GM21390 (cell line): ENCODE results near the gene DYNLT4.
"Not testable (repeated sequence)": the region's sequence is repeated elsewhere in the genome, so short reads cannot be mapped to it uniquely, and the experiment has no call there.

ENCODE experiments used
- ATAC-seq: cut with Tn5 transposase; IDR thresholded peaks from one replicate; pipeline ENCODE4 v1.9.1; 2021; ENCODE audit not compliant: unreplicated experiment

DYNLT4 gene

DNA sequence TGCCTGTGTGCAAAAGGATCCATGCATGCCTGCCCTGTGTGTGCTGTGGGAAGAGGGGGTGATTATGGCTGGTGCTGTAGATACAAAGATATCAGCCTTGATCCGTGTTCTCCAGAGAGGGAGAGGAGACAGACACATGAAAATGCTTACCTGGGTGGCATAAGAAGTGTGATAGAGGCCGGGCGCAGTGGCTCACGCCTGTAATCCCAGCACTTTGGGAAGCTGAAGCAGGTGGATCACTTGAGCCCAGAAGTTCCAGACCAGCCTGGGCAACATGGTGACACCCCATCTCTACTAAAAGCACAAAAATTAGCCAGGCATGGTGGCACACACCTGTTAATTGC is 3.6 kb upstream of the DYNLT4 start:
- ATAC-seq: not testable (repeated sequence)

GRCh38 chr1:44810101-44810761 is 3.1 kb upstream of the DYNLT4 start:
- ATAC-seq: no peak

DNA sequence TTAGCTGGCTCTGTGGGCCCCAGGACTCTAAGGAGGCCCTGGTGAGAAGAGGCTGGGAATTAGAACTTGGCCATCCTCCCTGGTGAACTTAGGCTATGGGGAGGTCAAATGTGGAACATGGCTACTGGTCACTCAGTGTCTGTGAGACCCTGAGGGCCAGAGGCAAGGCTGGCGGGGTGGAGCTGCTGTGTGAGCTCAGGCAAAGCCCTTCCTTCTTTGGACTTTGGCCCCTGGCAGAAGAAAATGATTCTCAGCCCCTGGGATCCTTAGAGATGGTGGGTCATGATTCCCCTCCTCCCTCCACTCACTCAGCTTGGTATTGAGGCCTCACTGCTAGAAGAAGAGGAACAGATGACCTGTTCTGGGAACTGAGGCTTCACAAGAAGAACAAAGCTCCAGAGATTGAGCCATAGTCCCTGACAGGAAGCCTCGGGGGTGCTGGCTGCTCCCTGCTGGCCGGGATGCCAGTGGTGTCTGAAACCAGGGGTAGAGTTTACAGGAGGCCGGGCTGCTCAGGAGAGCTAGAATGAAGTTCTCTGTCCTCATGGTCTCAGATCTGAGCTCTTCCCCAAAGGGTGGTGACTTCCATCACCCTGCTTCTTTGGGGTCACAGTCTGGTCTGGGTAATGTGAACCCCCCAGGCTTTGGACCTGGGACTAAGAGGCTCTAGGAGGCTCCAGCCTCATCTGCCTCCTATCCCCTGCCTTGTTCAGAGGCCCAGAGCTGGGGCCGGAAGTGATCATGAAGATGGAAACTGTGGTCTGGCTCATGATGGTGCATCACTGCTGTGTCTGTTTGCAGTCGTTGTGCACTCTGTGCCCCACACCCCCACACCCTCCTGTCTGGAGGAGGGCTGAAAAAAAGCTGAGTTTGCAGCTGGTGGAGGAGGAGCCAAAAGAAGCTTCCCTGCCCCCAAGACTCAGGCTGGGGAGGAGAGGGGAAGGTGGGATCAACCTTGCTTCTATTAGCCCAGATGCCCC is 2.1 kb upstream of the DYNLT4 start:
- ATAC-seq: peak; percentile 43

DNA sequence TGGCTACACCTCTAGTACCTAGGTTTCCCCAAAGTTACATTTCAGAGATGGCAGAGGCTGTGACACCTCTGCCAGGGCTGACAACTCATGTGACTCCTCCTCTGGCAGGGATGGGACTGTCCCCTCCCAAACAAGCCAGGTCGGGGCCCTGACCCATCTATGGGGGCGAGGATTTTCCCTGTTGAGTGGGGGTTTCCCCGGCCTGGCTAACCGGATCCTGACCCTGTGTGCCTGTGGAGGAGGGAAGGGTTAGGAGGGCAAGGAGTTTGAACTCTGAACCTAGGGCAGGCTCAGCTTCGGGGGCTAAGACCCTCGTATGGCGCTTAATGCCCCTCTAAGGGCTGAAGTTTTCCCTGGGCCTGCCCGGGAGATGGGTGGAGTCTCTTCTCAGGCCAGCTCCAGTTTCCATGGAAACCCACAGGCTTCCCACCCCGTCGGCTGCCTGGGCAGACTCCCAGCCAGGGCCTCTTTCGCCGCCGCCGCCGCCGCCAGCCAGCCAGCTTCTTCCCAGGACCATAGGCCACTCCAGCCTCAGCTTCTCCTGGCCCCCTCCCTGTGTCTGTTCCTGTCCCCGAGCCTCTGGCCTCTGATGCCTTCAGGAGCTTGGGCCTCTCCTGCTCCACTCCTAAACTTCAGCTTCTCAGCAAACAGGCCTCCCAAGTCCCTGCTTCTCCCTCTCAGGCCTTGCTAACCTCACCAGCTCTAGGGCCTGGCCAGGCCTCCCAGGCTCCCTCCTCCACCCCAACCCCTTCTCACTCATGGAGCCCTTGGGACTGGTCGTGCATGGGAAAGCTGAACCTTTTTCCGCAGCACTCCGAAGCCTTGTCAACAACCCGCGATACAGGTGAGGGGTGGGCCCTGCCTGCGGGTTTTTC is 1.1 kb upstream of the DYNLT4 start, which contains the start of gene BTBD19:
BTBD19 (plus strand) TSS at position 461 of the 875 bp plus-strand sequence; CDS start at position 759, 298 bp downstream.
- no peak for ATAC-seq

- ATAC-seq: no peak
Measured at GRCh38 chr1:44807364-44808062, 362 bp upstream of the DYNLT4 start.

DNA sequence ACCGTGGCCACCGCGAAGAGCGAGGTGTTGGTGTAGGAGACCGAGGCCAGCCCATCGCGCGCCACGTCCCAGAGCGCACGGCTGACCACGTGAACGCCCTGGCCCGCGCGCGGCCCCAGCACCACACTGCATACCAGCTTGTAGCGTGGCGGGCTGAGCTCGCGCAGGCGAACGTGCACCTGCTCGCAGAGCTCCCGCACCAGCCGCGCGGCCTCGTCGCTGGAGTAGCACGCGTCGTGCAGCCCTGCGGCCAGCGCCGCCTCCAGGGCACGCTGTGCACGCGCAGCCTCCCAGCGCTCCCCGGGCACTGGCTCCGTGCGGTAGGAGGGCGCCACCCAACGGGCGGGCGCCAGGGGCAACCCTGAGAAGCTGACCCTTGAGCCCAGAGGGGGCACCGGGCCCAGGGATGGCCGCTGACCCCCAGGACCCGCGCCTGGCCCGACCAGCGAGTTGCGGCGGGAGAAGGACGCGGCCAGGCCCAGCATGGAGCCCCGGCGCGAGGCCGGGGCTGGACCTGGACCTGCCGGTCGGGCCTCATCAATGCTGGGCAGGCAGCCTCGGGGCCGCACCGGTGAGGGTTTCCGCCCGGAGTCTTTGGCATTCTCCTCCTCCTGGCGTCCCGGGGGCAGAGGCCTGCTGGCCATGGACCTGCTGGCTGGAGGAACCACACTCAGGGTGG is 987 bp downstream of the DYNLT4 start:
- no peak for ATAC-seq

GRCh38 chr1:44805311-44806024 is 1.7 kb downstream of the DYNLT4 start:
- ATAC-seq: no peak

- no peak for ATAC-seq
Measured at GRCh38 chr1:44803312-44804095, 3.6 kb downstream of the DYNLT4 start.

DNA sequence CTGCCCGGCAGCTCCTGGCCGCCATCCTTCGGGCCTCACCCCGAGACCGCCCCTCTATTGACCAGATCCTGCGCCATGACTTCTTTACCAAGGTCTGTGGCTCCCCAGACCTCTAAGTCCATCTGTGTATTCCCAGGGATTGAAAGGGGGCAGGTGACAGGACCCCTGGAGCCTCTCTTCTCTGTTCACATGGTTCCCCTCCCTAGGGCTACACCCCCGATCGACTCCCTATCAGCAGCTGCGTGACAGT is 4.2 kb downstream of the DYNLT4 start:
- no peak for ATAC-seq

DNA sequence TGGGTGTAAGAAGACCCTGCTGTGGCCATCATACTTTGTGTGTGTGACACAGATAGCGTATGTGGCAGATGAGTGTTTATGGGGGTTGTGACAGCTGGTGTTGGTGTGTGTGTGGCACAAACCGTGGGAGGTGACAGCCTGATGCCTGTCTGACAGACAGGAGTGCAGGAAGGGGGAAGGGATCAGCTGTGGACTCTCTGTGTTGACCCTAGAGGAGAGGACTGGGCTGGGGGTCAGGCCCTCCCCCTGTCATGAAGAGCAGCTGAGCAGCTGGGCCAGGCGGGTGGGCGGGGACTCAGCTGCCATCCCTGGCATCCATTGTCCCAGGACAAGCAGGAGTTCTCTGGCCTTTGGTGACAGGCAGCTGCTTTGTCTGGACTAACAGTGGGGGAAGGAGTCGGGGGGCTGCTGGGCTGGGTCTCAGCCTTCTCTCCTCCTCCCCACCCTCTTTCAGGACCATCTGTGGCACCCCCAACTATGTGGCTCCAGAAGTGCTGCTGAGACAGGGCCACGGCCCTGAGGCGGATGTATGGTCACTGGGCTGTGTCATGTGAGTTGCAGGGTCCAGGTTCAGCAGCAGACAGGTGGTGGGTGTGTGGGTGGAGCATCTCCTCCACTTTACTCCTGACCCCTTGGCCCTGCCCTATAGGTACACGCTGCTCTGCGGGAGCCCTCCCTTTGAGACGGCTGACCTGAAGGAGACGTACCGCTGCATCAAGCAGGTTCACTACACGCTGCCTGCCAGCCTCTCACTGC is 4.7 kb downstream of the DYNLT4 start:
- no peak for ATAC-seq

DNA sequence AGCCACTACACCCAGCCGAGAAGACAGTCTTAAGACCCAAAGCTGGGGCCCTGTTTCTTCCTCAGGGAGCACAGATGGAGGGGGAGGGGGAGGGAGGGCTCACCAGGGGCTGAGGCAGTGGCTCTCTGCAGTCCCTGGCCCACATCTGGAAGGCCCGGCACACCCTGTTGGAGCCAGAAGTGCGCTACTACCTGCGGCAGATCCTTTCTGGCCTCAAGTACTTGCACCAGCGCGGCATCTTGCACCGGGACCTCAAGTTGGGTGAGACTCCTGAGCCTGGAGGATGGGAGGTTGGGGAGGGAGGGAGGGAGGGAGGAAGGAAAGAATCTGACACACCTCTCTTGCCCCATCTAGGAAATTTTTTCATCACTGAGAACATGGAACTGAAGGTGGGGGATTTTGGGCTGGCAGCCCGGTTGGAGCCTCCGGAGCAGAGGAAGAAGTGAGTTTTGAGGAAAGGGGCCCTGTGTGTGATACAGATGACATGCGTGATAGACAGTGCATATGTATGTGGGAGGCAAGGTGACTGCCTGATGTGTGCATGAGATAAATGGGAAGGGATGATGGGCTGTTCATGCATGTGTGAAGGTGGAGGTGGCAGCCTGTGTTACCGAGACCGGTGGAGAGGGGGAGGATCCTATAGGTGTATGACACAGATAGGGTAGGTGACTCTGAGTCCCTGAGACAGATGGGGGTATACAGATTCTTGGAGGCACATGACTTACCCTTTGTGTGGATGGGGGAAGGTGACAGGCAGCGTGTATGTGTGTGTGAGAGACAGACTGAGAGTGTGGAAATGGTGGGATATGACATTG is 5.5 kb downstream of the DYNLT4 start:
- ATAC-seq: no peak

DNA sequence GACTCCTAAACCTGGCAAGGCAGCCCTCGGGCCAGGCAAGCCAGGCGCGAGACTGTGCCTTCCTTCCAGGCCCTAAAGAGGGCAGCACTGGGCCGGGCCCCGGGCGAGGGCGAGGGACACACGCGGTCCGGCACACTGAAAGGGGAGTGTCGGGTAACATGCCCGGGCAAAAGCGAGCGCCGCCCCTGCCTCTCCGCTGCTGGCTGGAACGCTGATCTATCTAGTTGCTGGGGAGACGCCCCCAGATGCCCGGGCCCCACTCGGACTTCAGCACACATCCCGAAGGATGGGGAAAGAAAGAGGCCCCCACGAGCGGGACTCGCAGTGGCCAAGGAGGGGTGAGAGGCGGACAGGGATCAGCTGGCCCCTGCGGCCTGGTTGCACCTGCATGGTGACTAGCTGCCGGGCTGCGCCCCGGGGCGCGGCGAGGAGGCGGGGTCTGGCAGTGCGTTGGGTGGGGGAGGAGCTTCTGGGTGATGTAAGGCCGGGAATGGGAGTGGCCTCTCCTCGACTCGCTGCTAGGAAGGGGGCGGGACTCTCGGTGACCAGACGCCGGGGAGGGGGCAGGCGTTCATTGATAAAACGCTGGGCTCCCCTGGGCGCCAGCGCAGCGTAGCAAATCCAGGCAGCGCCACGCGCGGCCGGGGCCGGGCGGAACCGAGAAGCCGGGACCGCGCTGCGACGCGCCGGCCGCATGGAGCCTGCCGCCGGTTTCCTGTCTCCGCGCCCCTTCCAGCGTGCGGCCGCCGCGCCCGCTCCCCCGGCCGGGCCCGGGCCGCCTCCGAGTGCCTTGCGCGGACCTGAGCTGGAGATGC is 7.2 kb downstream of the DYNLT4 start, which contains the start of gene PLK3:
PLK3 (plus strand) TSS at position 608 of the 815 bp plus-strand sequence; CDS start at position 695, 87 bp downstream.
- ATAC-seq: peak; percentile 86

DNA sequence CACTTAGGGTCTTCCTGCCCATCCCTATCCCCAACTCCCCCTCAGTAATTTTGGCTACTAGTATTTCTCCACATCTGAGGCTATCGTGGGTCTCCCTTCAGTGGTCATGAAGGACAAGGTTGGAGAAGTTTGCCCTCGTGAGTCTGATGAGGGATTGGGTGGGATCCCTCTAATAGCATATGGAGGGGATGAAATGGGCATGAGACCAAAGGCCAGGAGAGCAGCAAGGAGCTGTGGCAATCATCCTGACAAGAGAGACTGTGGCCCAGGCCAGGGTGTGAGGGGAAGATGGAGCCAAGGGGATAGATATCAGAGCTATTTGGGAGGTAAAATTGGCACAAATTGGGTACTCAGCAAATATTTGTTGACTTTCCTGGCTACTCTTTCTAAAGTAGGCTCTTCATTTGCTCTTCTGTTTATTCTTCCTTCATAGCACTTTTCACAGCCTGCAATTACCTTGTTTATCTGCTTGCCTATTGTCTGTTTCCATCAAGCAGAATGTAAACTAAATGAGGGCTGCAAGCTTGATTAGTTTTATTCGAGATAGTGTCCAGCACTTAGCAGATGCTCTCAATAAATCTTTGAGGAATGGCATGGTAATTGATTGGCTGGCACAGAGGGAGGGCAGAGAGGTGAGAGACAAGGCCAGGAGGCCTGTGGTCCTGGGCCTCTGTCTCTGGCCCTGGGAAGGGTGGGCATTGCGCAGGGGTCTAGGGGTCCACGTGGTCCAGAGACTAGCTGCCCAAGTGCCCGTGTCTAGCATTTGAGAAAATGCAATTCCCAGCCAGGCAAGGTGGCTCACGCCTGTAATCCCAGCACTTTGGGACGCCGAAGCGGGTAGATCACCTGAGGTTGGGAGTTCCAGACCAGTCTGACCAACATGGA is 8.4 kb downstream of the DYNLT4 start:
- no peak for ATAC-seq

DNA sequence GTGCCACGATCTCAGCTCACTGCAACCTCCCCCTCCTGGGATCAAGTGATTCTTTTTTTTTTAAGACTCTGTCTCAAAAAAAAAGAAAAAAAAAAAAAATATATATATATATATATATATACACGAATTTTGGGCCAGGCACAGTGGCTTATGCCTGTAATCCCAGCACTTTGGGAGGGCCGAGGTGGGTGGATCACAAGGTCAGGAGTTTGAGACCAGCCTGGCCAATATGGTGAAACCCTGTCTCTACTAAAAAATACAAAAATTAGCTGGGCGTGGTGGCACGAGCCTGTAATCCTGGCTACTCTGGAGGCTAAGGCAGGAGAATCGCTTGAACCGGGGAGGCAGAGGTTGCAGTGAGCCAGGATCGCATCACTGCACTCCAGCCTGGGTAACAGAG is 9.3 kb downstream of the DYNLT4 start:
- ATAC-seq: not testable (repeated sequence)

DNA sequence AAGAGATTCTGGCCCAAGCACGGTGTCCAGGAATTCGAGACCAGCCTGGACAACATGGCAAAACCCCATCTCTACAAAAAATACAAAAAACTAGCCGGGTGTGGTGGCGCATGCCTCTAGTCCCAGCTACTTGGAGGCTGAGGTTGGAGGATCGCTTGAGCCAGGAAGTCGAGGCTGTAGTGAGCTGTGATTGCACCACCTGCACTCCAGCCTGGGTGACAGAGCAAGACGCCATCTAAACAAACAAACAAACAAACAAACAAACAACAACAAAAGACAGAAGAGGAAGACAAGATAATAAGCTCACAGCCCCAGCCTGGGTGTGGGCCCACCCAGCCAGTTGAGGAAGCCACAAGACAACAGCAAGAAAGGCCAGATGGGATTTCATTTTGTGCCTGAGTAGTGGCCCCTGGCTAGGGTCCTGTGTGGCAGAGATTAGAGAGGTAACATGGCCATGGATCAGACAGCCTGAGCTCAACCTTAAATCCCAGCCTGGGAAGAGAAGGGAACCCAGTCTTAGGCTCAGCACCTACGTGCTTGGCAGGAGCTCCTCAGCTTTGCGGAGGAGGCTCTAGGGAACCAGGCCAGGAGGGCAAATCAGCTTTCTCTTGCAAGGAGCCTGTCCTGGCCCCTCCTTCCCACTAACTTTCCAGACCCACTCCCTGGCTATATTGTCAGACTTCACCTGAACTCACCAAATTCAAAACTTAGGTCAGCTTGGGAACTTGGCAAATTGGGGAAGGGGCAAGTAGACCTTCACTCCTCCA is 14.2 kb downstream of the DYNLT4 start:
- no peak for ATAC-seq
